K562 (cell line): ENCODE measurements around the gene DAPK3. TPM values are rescaled to one million over a fixed set of nuclear protein-coding genes. Genes with fewer than 3 reads are reported as not detected.
A peak's percentile ranks its signal among the peaks of the same experiment; 100 is the strongest.

Source experiments
- CREB1 ChIP-seq, 2 experiments: sonication (generic) in 1 of 2; formaldehyde crosslinking in 1 of 2; IDR thresholded peaks; 2 replicates each; pipeline versions ENCODE4 v1.6.1 to v1.8.0; 2012 to 2022; ENCODE audit warnings: inconsistent platforms in 1 of 2, mild to moderate bottlenecking in 1 of 2, missing genetic modification reagents in 1 of 2, moderate library complexity in 1 of 2
- HMGN3 ChIP-seq: IDR thresholded peaks from 2 replicates; pipeline ENCODE4 v1.6.1; 2011; ENCODE audit warnings: borderline replicate concordance, low read depth, mild to moderate bottlenecking, mixed read lengths, low read length; ENCODE audit not compliant: insufficient read length; ENCODE audit errors: extremely low read depth
- HMGXB4 ChIP-seq: sonication (generic); formaldehyde crosslinking; IDR thresholded peaks from 2 replicates; pipeline ENCODE4 v1.8.1; 2023; ENCODE audit warnings: mild to moderate bottlenecking, missing genetic modification reagents
- ID3 ChIP-seq, 2 experiments: fragments of 250-450 bp in 1 of 2; fragments of 450-650 bp in 1 of 2; sonication (Bioruptor Pico) in 1 of 2; IDR thresholded peaks; 2 replicates each; pipeline versions ENCODE4 v1.6.1 to v1.8.0; 2016 to 2021; ENCODE audit warnings: mild to moderate bottlenecking in 2 of 2, moderate library complexity in 2 of 2, missing compliant biosample characterization in 1 of 2, missing genetic modification characterization in 1 of 2
- MAFF ChIP-seq: IDR thresholded peaks from 2 replicates; pipeline ENCODE4 v1.6.1; 2012; ENCODE audit warnings: low read length, improper control_type of control experiment
- MNT ChIP-seq, 2 experiments: fragments of 450-650 bp; conservative IDR thresholded peaks; 2 replicates each; pipeline ENCODE4 v1.6.1; 2017; ENCODE audit warnings: mild to moderate bottlenecking in 2 of 2, moderate library complexity in 2 of 2
- NCOA2 ChIP-seq, 2 experiments: fragments of 450-650 bp; IDR thresholded peaks; 2 replicates each; pipeline ENCODE4 v1.6.1; 2018; ENCODE audit warnings: mild to moderate bottlenecking in 2 of 2, moderate library complexity in 1 of 2; ENCODE audit not compliant: partially characterized antibody in 2 of 2
- NR2F6 ChIP-seq: fragments of 450-650 bp; formaldehyde crosslinking; IDR thresholded peaks from 2 replicates; pipeline ENCODE4 v1.4.0; 2020; ENCODE audit warnings: mild to moderate bottlenecking
- NUFIP1 ChIP-seq: fragments of 450-650 bp; IDR thresholded peaks from 2 replicates; pipeline ENCODE4 v1.6.1; 2018; ENCODE audit not compliant: partially characterized antibody
- TBP ChIP-seq: optimal IDR thresholded peaks from 2 replicates; pipeline ENCODE3; 2011; ENCODE audit warnings: low read depth, low read length, improper control_type of control experiment
- TEAD1 ChIP-seq, 2 experiments: fragments of 450-650 bp in 1 of 2; sonication (generic) in 1 of 2; formaldehyde crosslinking; IDR thresholded peaks; 2 replicates each; pipeline versions ENCODE4 v1.4.0 to v1.8.0; 2020 to 2022; ENCODE audit warnings: mild to moderate bottlenecking in 2 of 2, missing genetic modification reagents in 1 of 2
- ZBTB11 ChIP-seq, 3 experiments: fragments of 200-800 bp in 1 of 3; fragments of 250-450 bp in 1 of 3; fragments of 450-650 bp in 1 of 3; sonication (Bioruptor Pico) in 1 of 3; sonication (Bioruptor generic) in 1 of 3; formaldehyde crosslinking in 1 of 3; IDR thresholded peaks; 2 replicates each; pipeline versions ENCODE4 v1.6.1 to v1.8.0; 2016 to 2022; ENCODE audit warnings: mild to moderate bottlenecking in 2 of 3, missing genetic modification characterization in 2 of 3, missing compliant biosample characterization in 1 of 3, moderate library complexity in 1 of 3
- ZNF174 ChIP-seq: fragments of 250-450 bp; sonication (Bioruptor Pico); IDR thresholded peaks from 2 replicates; pipeline ENCODE4 v1.4.0; 2020; ENCODE audit warnings: mild to moderate bottlenecking
- ZNF57 ChIP-seq: fragments of 450-650 bp; formaldehyde crosslinking; IDR thresholded peaks from 2 replicates; pipeline ENCODE4 v1.4.0; 2020; ENCODE audit warnings: mild to moderate bottlenecking, moderate library complexity
- ZNF583 ChIP-seq: fragments of 250-450 bp; sonication (Bioruptor Pico); IDR thresholded peaks from 2 replicates; pipeline ENCODE4 v1.4.0; 2020
- ZNF780A ChIP-seq: fragments of 250-450 bp; sonication (Bioruptor Pico); IDR thresholded peaks from 2 replicates; pipeline ENCODE4 v1.5.0; 2021; ENCODE audit warnings: mild to moderate bottlenecking
- ZNF830 ChIP-seq: fragments of 250-450 bp; sonication (Bioruptor Pico); IDR thresholded peaks from 2 replicates; pipeline ENCODE4 v1.5.0; 2021; ENCODE audit warnings: mild to moderate bottlenecking
- polyA plus RNA-seq, 8 experiments: library from polyadenylated mRNA; depleted of rRNA in 4 of 8; stranded (reverse) in 5 of 8; unstranded in 3 of 8; fragments of >200 nt; fragmentation: Nextera tagmentation in 2 of 8; fragmentation: Illumina TruSeq in 1 of 8; extraction: Ambion mirVana in 2 of 8; extraction: Trizol in 1 of 8; gene quantifications; 2 replicates each; pipeline versions ENCODE4 v1.2.1 to v1.2.3, GENCODE V29; 2011 to 2014; ENCODE audit warnings: inconsistent platforms in 1 of 8, missing spikeins in 1 of 8
- total RNA-seq, 7 experiments: library from RNA; depleted of rRNA in 6 of 7; stranded (reverse); fragments of >200 nt in 6 of 7; fragmentation: Illumina TruSeq in 2 of 7; extraction: Trizol in 2 of 7; gene quantifications; 2 replicates each; pipeline versions ENCODE4 v1.2.1 to v1.2.3, GENCODE V29; 2011 to 2021; ENCODE audit warnings: low replicate concordance in 1 of 7

DAPK3 gene
- total and polyA plus RNA-seq, 9 of the 15 experiments (the other 6 are each of a cell fraction or from before 2014, with no cell fraction given), result 0.14 to 63.4 (median 25.0) TPM

- TF ChIP-seq NR2F6 (CRISPR knock-in tag), result no peak
- no peak for TF ChIP-seq ID3 (CRISPR knock-in tag; IDR thresholded peaks at IDR 0.05)
- no peak for TF ChIP-seq ID3 (tag; IDR thresholded peaks at IDR 0.05)
- peak in 2 of 3 experiments; percentile 38 to 63; a peak in 3 of 6 replicates for TF ChIP-seq ZBTB11 (CRISPR knock-in tag; IDR thresholded peaks at IDR 0.05)
- no peak for TF ChIP-seq MAFF
- TF ChIP-seq ZNF830 (CRISPR knock-in tag), result peak; percentile 67; the same call in 1 of the 2 replicates
- TF ChIP-seq NUFIP1, result no peak
- TF ChIP-seq MNT (conservative IDR thresholded peaks at IDR 0.05), result peak; percentile 79 to 88
- 0 out of 4 replicates have a peak, but pooled peaks of 1 of the 2 experiments have one; percentile 9 for TF ChIP-seq TEAD1 (CRISPR knock-in tag; IDR thresholded peaks at IDR 0.05)
- TF ChIP-seq ZNF174, result no peak
- TF ChIP-seq CREB1 (IDR thresholded peaks at IDR 0.05), result peak; percentile 51
- TF ChIP-seq CREB1 (CRISPR knock-in tag; IDR thresholded peaks at IDR 0.05), result no peak; the same call in 1 of the 2 replicates
- no peak for TF ChIP-seq NCOA2 (IDR thresholded peaks at IDR 0.05; ENCODE audit: partially characterized antibody in 2 of 2)
- 0 out of 2 replicates have a peak, but pooled peaks have one; percentile 27 for TF ChIP-seq ZNF780A (CRISPR knock-in tag)
- TF ChIP-seq ZNF583 (CRISPR knock-in tag), result 0 out of 2 replicates have a peak, but pooled peaks have one; percentile 33
- TF ChIP-seq TBP, result peak; percentile 74
- TF ChIP-seq ZNF57 (CRISPR knock-in tag), result no peak
- peak; percentile 84 for TF ChIP-seq HMGN3
- TF ChIP-seq HMGXB4 (CRISPR knock-in tag), result no peak; the same call in 1 of the 2 replicates
Measured at GRCh38 chr19:4007021-4007835, 36.3 kb upstream of the DAPK3 start, which contains the start of gene PIAS4 (continued).
